Loucy (cell line): Measurements from ENCODE around the gene TUFM.

Experiments used
- H2AFZ ChIP-seq: fragments of 200-600 bp; sonication (generic); 2 replicates; pipeline ENCODE4 v1.6.0; 2016; ENCODE audit warnings: antibody characterized with exemption, mild to moderate bottlenecking, low read length, moderate library complexity
- H3F3A ChIP-seq: fragments of 200-600 bp; 2 replicates; pipeline ENCODE4 v1.6.0; 2016; ENCODE audit warnings: antibody characterized with exemption, low read depth, mild to moderate bottlenecking
- H3K27me3 ChIP-seq: fragments of 200-600 bp; sonication (generic); 2 replicates; pipeline ENCODE4 v1.6.1; 2014; ENCODE audit warnings: low read length, mild to moderate bottlenecking; ENCODE audit not compliant: insufficient read depth, poor library complexity, severe bottlenecking
- H3K36me3 ChIP-seq: fragments of 200-600 bp; sonication (generic); 2 replicates; pipeline ENCODE4 v1.6.1; 2016; ENCODE audit warnings: low read length; ENCODE audit not compliant: insufficient read depth
- H3K4me1 ChIP-seq: fragments of 200-600 bp; sonication (generic); 2 replicates; pipeline ENCODE4 v1.5.1; 2014; ENCODE audit warnings: low read length, mild to moderate bottlenecking; ENCODE audit not compliant: insufficient read depth, poor library complexity, severe bottlenecking
- H3K4me2 ChIP-seq: fragments of 200-600 bp; sonication (generic); 2 replicates; pipeline ENCODE4 v1.6.0; 2014; ENCODE audit warnings: antibody characterized with exemption, low read length, low read depth, mild to moderate bottlenecking; ENCODE audit not compliant: poor library complexity, severe bottlenecking
- H3K4me3 ChIP-seq: fragments of 200-600 bp; sonication (generic); 2 replicates; pipeline ENCODE4 v1.5.1; 2014; ENCODE audit warnings: low read length, mild to moderate bottlenecking, mixed read lengths; ENCODE audit not compliant: poor library complexity, severe bottlenecking
- H3K79me2 ChIP-seq: fragments of 200-600 bp; sonication (generic); 2 replicates; pipeline ENCODE4 v1.6.1; 2014; ENCODE audit warnings: low read length; ENCODE audit not compliant: insufficient read depth
- H3K9ac ChIP-seq: fragments of 200-600 bp; sonication (generic); 2 replicates; pipeline ENCODE4 v1.6.0; 2014; ENCODE audit warnings: mild to moderate bottlenecking, low read depth, low read length, moderate library complexity; ENCODE audit not compliant: poor library complexity, severe bottlenecking
- H3K9me2 ChIP-seq: fragments of 200-600 bp; sonication (generic); replicated peaks from 2 replicates; pipeline ENCODE4 v1.6.1; 2016; ENCODE audit warnings: low read depth, low read length, mixed read lengths
- H3K9me3 ChIP-seq: fragments of 200-600 bp; sonication (generic); 2 replicates; pipeline ENCODE4 v1.6.1; 2014; ENCODE audit warnings: mild to moderate bottlenecking, antibody characterized with exemption, low read length, low read depth; ENCODE audit not compliant: insufficient read depth
- H4K20me1 ChIP-seq: fragments of 200-600 bp; sonication (generic); 2 replicates; pipeline ENCODE4 v1.6.0; 2014; ENCODE audit warnings: antibody characterized with exemption, low read length, mild to moderate bottlenecking; ENCODE audit not compliant: insufficient read depth, poor library complexity, severe bottlenecking
- EZH2phosphoT487 ChIP-seq: fragments of 200-600 bp; IDR thresholded peaks from 2 replicates; pipeline ENCODE4 v1.6.1; 2018; ENCODE audit warnings: antibody characterized with exemption, mild to moderate bottlenecking, moderate library complexity, borderline replicate concordance
- TF ChIP-seq, protein P1 (sequence below): fragments of 200-600 bp; sonication (generic); conservative IDR thresholded peaks from 2 replicates; pipeline ENCODE4 v1.5.1; 2014; ENCODE audit warnings: mild to moderate bottlenecking, antibody characterized with exemption, low read length

TUFM gene

DNA sequence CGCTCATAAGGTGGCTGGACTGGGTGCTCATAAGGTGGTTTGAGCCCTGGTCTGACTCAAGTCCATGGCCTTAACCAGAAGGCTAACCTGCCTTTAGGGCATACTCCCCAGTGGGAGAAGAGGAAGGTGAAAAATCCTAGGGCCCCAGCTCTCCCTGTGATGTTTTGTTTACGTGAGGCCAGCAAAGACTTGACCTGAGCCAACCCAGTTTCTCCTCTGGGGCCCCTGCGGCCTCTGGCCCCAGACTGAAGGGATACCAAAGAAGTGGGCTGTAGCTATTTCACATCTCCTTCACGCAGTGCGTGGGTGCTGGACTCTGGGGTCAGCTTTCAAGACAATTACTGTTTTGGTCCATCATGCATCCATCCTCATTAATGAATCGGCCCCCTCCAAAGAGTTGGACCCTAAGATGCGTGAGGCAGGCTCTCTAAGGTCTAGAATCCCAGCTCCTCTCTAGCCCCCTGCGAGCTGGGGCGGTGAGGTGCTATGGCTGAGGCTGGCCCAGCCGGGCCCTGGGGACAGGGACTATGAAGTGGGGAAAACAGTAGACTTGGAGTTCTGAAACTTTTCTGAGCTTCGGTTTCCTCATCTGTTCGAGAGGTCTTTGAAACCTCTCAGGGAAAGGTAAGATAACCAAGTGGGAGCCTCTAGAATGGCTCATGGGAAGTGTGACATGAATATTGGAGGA is 19.0 kb upstream of the TUFM start:
- no peak overlapping the region for H2AFZ ChIP-seq
- TF ChIP-seq, protein P1, sequence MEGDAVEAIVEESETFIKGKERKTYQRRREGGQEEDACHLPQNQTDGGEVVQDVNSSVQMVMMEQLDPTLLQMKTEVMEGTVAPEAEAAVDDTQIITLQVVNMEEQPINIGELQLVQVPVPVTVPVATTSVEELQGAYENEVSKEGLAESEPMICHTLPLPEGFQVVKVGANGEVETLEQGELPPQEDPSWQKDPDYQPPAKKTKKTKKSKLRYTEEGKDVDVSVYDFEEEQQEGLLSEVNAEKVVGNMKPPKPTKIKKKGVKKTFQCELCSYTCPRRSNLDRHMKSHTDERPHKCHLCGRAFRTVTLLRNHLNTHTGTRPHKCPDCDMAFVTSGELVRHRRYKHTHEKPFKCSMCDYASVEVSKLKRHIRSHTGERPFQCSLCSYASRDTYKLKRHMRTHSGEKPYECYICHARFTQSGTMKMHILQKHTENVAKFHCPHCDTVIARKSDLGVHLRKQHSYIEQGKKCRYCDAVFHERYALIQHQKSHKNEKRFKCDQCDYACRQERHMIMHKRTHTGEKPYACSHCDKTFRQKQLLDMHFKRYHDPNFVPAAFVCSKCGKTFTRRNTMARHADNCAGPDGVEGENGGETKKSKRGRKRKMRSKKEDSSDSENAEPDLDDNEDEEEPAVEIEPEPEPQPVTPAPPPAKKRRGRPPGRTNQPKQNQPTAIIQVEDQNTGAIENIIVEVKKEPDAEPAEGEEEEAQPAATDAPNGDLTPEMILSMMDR: no peak
- no peak for TF ChIP-seq EZH2phosphoT487
- H3K9ac ChIP-seq: peak overlapping the region; percentile 93
- no peaks in the 10 kb centered on the region for H3K9me3 ChIP-seq
- peaks cover 12% of the 10 kb centered on the region for H3K4me1 ChIP-seq
- H3K9me2 ChIP-seq: no peaks in the 10 kb centered on the region
- H3K36me3 ChIP-seq: peaks cover 27% of the 10 kb centered on the region; the same call in 1 of the 2 replicates
- no peaks in the 10 kb centered on the region for H3K27me3 ChIP-seq
- peaks cover 44% of the 10 kb centered on the region for H3K79me2 ChIP-seq
- no peaks in the 10 kb centered on the region for H3F3A ChIP-seq
- peak overlapping the region; percentile 91 for H3K4me2 ChIP-seq
- H3K4me3 ChIP-seq: peak overlapping the region; percentile 91
- peaks cover 18% of the 10 kb centered on the region for H4K20me1 ChIP-seq

DNA sequence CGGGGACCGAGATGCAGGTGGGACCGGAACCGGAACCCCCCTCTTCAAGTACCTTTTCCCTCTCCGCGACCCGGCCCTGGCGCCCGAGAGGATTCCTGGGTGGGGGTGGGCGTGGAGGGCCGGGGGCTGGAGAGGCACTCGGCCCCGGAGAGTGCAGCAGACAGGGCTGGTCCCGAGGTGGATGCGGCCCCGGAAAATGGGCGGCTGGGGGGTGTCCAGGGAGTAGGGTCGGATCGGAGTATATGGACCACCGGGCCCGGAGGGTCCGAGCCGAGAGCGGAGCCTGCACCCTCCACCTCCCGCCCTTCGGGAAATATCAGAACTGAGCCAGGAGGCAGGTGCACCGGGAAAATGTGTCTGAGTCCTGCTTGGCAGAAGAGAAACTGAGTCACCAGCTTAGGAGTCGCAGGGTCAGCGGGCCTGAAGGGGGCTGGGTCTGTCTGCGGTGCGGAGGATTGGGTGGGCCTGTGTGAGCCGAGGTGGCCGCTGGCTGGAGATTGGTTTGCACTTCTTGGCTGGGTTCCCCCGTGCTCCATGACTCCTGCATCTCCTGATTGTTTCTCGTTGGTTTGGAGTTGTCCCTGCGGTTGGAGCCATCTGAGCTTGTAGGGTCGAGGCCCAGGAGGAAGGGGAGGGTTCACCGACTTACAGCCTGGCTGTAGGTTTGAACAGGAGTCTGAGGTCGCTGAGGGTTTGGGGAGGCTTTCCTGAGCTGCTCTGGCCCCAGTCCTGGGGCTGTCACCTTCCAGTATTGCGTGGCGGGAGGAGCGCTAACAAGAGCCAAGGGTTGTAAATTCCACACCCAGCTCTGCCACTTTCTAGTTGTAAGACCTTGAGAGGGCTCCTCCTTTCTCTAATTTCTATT is 18.0 kb upstream of the TUFM start:
- Histone ChIP-seq H3K27me3 (no peaks in the 10 kb centered on the region), H3K9ac (peak overlapping the region; percentile 93), H3K4me2 (peak overlapping the region; percentile 91), H3K79me2 (peaks cover 44% of the 10 kb centered on the region), H3K36me3 (peaks cover 17% of the 10 kb centered on the region; the same call in 1 of the 2 replicates), H3K9me3 (no peaks in the 10 kb centered on the region), H3K9me2 (no peaks in the 10 kb centered on the region), H3K4me1 (peaks cover 12% of the 10 kb centered on the region), H3F3A (no peaks in the 10 kb centered on the region), H2AFZ (peak overlapping the region; percentile 98), H4K20me1 (peaks cover 18% of the 10 kb centered on the region), H3K4me3 (peak overlapping the region; percentile 91)
- TF ChIP-seq, protein P1: no peak
- no peak for TF ChIP-seq EZH2phosphoT487

DNA sequence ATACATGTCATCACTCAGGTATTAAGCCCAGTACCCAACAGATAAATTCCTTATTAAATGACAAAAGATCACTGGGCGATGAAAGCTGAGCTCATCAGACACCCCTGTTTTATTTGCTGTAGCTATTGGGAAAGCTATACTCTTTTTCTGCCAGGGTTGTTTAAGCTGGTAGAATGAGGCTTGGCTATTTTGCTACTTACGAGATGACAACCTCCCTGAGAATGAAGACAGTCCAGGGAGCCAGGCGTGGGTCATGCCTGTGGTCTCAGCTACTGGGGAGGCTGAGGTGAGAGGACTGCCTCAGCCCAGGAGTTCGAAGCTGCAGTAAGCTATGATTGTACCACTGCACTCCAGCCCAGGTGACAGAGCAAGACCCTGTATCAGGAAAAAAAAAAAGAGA is 13.2 kb upstream of the TUFM start:
- Histone ChIP-seq H3K4me1 (peaks cover 1% of the 10 kb centered on the region), H2AFZ (no peak overlapping the region), H3K79me2 (peaks cover 12% of the 10 kb centered on the region), H3K36me3 (no peaks in the 10 kb centered on the region), H3K4me3 (no peak overlapping the region), H3K9ac (no peak overlapping the region), H3F3A (no peaks in the 10 kb centered on the region), H3K9me2 (no peaks in the 10 kb centered on the region), H3K27me3 (no peaks in the 10 kb centered on the region), H4K20me1 (peaks cover 6% of the 10 kb centered on the region), H3K9me3 (no peaks in the 10 kb centered on the region), H3K4me2 (no peak overlapping the region)
- TF ChIP-seq EZH2phosphoT487: no peak
- TF ChIP-seq, protein P1: no peak
